H9 (cell line): ENCODE measurements around the gene OBSL1. TPM values are rescaled to one million over a fixed set of nuclear protein-coding genes. Genes with fewer than 3 reads are reported as not detected.

Experiments
- DNase-seq: peaks from one replicate; pipeline ENCODE4 v3.0.0-alpha.2; 2017
- H2AFZ ChIP-seq: one replicate; pipeline ENCODE4 v1.6.1; 2013; ENCODE audit warnings: mild to moderate bottlenecking, low read length, control low read depth, moderate library complexity
- H2AK5ac ChIP-seq: 2 replicates; pipeline ENCODE4 v1.6.1; 2013; ENCODE audit warnings: low read length, control low read depth, mixed read lengths; ENCODE audit not compliant: insufficient read length
- H2BK120ac ChIP-seq: one replicate; pipeline ENCODE4 v1.6.1; 2013; ENCODE audit warnings: low read depth, mild to moderate bottlenecking, low read length, control low read depth, inconsistent platforms; ENCODE audit not compliant: poor library complexity, severe bottlenecking
- H2BK12ac ChIP-seq: 2 replicates; pipeline ENCODE4 v1.6.1; 2013; ENCODE audit warnings: low read length, control low read depth, mixed read lengths, low read depth; ENCODE audit not compliant: insufficient read length
- H2BK15ac ChIP-seq: 2 replicates; pipeline ENCODE4 v1.6.1; 2013; ENCODE audit warnings: low read depth, low read length, control low read depth
- H2BK20ac ChIP-seq: one replicate; pipeline ENCODE4 v1.6.1; 2013; ENCODE audit warnings: low read depth, mild to moderate bottlenecking, low read length, control low read depth, inconsistent platforms; ENCODE audit not compliant: poor library complexity, severe bottlenecking
- H2BK5ac ChIP-seq: 2 replicates; pipeline ENCODE4 v1.6.1; 2013; ENCODE audit warnings: low read length, control low read depth, mixed read lengths; ENCODE audit not compliant: insufficient read length
- H3K14ac ChIP-seq: 2 replicates; pipeline ENCODE4 v1.6.1; 2013; ENCODE audit warnings: low read length, control low read depth; ENCODE audit not compliant: insufficient read depth
- H3K18ac ChIP-seq: 2 replicates; pipeline ENCODE4 v1.6.1; 2013; ENCODE audit warnings: low read depth, mild to moderate bottlenecking, mixed read lengths, low read length, control low read depth; ENCODE audit not compliant: insufficient read length
- H3K23ac ChIP-seq: 2 replicates; pipeline ENCODE4 v1.6.1; 2013; ENCODE audit warnings: low read length, control low read depth, mixed read lengths, low read depth; ENCODE audit not compliant: insufficient read length
- H3K23me2 ChIP-seq: 2 replicates; pipeline ENCODE4 v1.6.1; 2013; ENCODE audit warnings: low read depth, mild to moderate bottlenecking, mixed read lengths, low read length, control low read depth; ENCODE audit not compliant: insufficient read length, poor library complexity, severe bottlenecking
- H3K27ac ChIP-seq: 2 replicates; pipeline ENCODE4 v1.5.1; 2013; ENCODE audit warnings: low read length, control low read depth, mixed read lengths, low read depth; ENCODE audit not compliant: insufficient read length
- H3K27me3 ChIP-seq: 2 replicates; pipeline ENCODE4 v1.6.1; 2013; ENCODE audit warnings: low read length, control low read depth, inconsistent platforms; ENCODE audit not compliant: insufficient read depth
- H3K4ac ChIP-seq: 2 replicates; pipeline ENCODE4 v1.6.1; 2013; ENCODE audit warnings: low read depth, mild to moderate bottlenecking, control low read depth, inconsistent platforms, low read length, moderate library complexity
- H3K4me1 ChIP-seq: 2 replicates; pipeline ENCODE4 v1.6.1; 2013; ENCODE audit warnings: low read length, control low read depth, inconsistent platforms; ENCODE audit not compliant: insufficient read depth
- H3K4me2 ChIP-seq: 2 replicates; pipeline ENCODE4 v1.6.1; 2013; ENCODE audit warnings: low read length, control low read depth, mixed read lengths; ENCODE audit not compliant: insufficient read length, insufficient read depth
- H3K56ac ChIP-seq: 2 replicates; pipeline ENCODE4 v1.6.1; 2013; ENCODE audit warnings: low read depth, mild to moderate bottlenecking, mixed read lengths, low read length, control low read depth; ENCODE audit not compliant: insufficient read length
- H3K79me1 ChIP-seq: 2 replicates; pipeline ENCODE4 v1.6.1; 2013; ENCODE audit warnings: low read depth, mild to moderate bottlenecking, moderate library complexity, low read length, control low read depth, inconsistent platforms; ENCODE audit not compliant: insufficient read depth, poor library complexity, severe bottlenecking
- H3K79me2 ChIP-seq: 2 replicates; pipeline ENCODE4 v1.6.1; 2013; ENCODE audit warnings: low read length, control low read depth, inconsistent platforms; ENCODE audit not compliant: insufficient read depth
- H3K9ac ChIP-seq: 2 replicates; pipeline ENCODE4 v1.6.1; 2013; ENCODE audit warnings: low read length, control low read depth, mixed read lengths; ENCODE audit not compliant: insufficient read length; ENCODE audit errors: extremely low read depth
- H3K9me3 ChIP-seq: one replicate; pipeline ENCODE4 v1.6.1; 2013; ENCODE audit warnings: low read depth, low read length, inconsistent platforms; ENCODE audit not compliant: control insufficient read depth
- H3T11ph ChIP-seq: one replicate; pipeline ENCODE4 v1.6.1; 2013; ENCODE audit warnings: mild to moderate bottlenecking, low read length, control low read depth, inconsistent platforms
- H4K20me1 ChIP-seq: one replicate; pipeline ENCODE4 v1.6.1; 2013; ENCODE audit not compliant: control insufficient read depth, insufficient read length, insufficient read depth
- H4K5ac ChIP-seq: 2 replicates; pipeline ENCODE4 v1.6.1; 2013; ENCODE audit warnings: low read depth, mild to moderate bottlenecking, mixed read lengths, low read length, control low read depth; ENCODE audit not compliant: insufficient read length
- H4K8ac ChIP-seq: replicated peaks from 2 replicates; pipeline ENCODE4 v1.6.1; 2013; ENCODE audit warnings: low read length, control low read depth, mixed read lengths, low read depth; ENCODE audit not compliant: insufficient read length
- H4K91ac ChIP-seq: 2 replicates; pipeline ENCODE4 v1.6.1; 2013; ENCODE audit warnings: low read depth, mild to moderate bottlenecking, moderate library complexity, mixed read lengths, low read length, control low read depth; ENCODE audit not compliant: insufficient read length
- H3K27ac Mint-ChIP-seq, 3 experiments: 2 replicates in 2 of 3; 3 replicates in 1 of 3; pipeline ENCODE4 v1.8.0; 2020 to 2021; ENCODE audit warnings: mixed read lengths in 3 of 3, mild to moderate bottlenecking in 1 of 3, moderate library complexity in 1 of 3
- H3K27me3 Mint-ChIP-seq: 2 replicates; pipeline ENCODE4 v1.8.0; 2021; ENCODE audit warnings: low read depth, mild to moderate bottlenecking, moderate library complexity, mixed read lengths
- H3K36me3 Mint-ChIP-seq, 3 experiments: 2 replicates in 2 of 3; 3 replicates in 1 of 3; pipeline ENCODE4 v1.8.0; 2020 to 2021; ENCODE audit warnings: low read depth in 3 of 3, mixed read lengths in 3 of 3; ENCODE audit not compliant: insufficient read depth in 1 of 3
- H3K4me1 Mint-ChIP-seq, 2 experiments: 2 replicates each; pipeline ENCODE4 v1.8.0; 2020; ENCODE audit warnings: mixed read lengths in 2 of 2
- H3K4me3 Mint-ChIP-seq, 2 experiments: 2 replicates in 1 of 2; 3 replicates in 1 of 2; pipeline ENCODE4 v1.8.0; 2020 to 2021; ENCODE audit warnings: mild to moderate bottlenecking in 2 of 2, mixed read lengths in 2 of 2, moderate library complexity in 1 of 2
- H3K9me3 Mint-ChIP-seq, 2 experiments: 2 replicates in 1 of 2; 3 replicates in 1 of 2; pipeline ENCODE4 v1.8.0; 2020; ENCODE audit warnings: mild to moderate bottlenecking in 2 of 2, mixed read lengths in 2 of 2, moderate library complexity in 1 of 2
- WGBS: extraction: QIAGEN DNeasy Blood & Tissue Kit; methylation state at CpG from one replicate; pipeline ENCODE4 v1.1.7; 2013; ENCODE audit warnings: missing lambda C conversion rate, low lambda C conversion rate, mixed read lengths; ENCODE audit not compliant: insufficient read length; ENCODE audit errors: extremely low coverage; 5-methylcytosine and 5-hydroxymethylcytosine counted together
- total RNA-seq: library from RNA; stranded (reverse); gene quantifications from 2 replicates; pipeline ENCODE4 v1.2.1, GENCODE V29; 2021
- TF ChIP-seq, protein P1 (sequence below): fragments of 200-600 bp; sonication (generic); conservative IDR thresholded peaks from 3 replicates; pipeline ENCODE4 v1.8.0; 2021; ENCODE audit warnings: antibody characterized with exemption, mild to moderate bottlenecking

Gene OBSL1
- total RNA-seq, 1 experiment from 2014 or later = 140 TPM

GRCh38 chr2:219573166-219573565 is 1.8 kb upstream of the OBSL1 start:
- H3K9me3 ChIP-seq = no peaks in the 10 kb centered on the region
- peaks cover 48 to 63% of the 10 kb centered on the region in 2 experiments for H3K4me1 Mint-ChIP-seq
- H4K8ac ChIP-seq = no peak overlapping the region
- H2BK5ac ChIP-seq = no peak overlapping the region
- H3K36me3 Mint-ChIP-seq = peaks cover 15 to 18% (median 17%) of the 10 kb centered on the region in 3 experiments
- no peaks in the 10 kb centered on the region for H4K20me1 ChIP-seq
- peaks cover 7% of the 10 kb centered on the region for H3K23me2 ChIP-seq
- H3K27ac ChIP-seq = no peak overlapping the region
- peaks cover 20% of the 10 kb centered on the region for H3K27me3 Mint-ChIP-seq
- no CpG with 5 or more reads among the region's 5 CpGs for WGBS
- no peak overlapping the region for H4K5ac ChIP-seq
- no peak for DNase-seq
- no peak overlapping the region for H2BK15ac ChIP-seq
- H3K9ac ChIP-seq = no peak overlapping the region
- H3K27ac Mint-ChIP-seq = no peak overlapping the region
- no peak overlapping the region for H3K4ac ChIP-seq
- H3T11ph ChIP-seq = no peak overlapping the region
- no peak overlapping the region for H2AK5ac ChIP-seq
- no peak overlapping the region for H3K18ac ChIP-seq
- H3K4me3 Mint-ChIP-seq = peak overlapping the region in 1 of 2 experiments; percentile 39; a peak in 2 of 5 replicates
- H2BK20ac ChIP-seq = no peak overlapping the region
- H3K79me2 ChIP-seq = no peaks in the 10 kb centered on the region
- no peak overlapping the region for H2BK120ac ChIP-seq
- H3K14ac ChIP-seq = no peak overlapping the region
- no peak overlapping the region for H2AFZ ChIP-seq
- H2BK12ac ChIP-seq = no peak overlapping the region
- no peak overlapping the region for H4K91ac ChIP-seq
- no peak overlapping the region for H3K4me2 ChIP-seq
- no peaks in the 10 kb centered on the region for H3K79me1 ChIP-seq
- no peaks in the 10 kb centered on the region; a peak in 1 of 5 replicates for H3K9me3 Mint-ChIP-seq
- TF ChIP-seq, protein P1, sequence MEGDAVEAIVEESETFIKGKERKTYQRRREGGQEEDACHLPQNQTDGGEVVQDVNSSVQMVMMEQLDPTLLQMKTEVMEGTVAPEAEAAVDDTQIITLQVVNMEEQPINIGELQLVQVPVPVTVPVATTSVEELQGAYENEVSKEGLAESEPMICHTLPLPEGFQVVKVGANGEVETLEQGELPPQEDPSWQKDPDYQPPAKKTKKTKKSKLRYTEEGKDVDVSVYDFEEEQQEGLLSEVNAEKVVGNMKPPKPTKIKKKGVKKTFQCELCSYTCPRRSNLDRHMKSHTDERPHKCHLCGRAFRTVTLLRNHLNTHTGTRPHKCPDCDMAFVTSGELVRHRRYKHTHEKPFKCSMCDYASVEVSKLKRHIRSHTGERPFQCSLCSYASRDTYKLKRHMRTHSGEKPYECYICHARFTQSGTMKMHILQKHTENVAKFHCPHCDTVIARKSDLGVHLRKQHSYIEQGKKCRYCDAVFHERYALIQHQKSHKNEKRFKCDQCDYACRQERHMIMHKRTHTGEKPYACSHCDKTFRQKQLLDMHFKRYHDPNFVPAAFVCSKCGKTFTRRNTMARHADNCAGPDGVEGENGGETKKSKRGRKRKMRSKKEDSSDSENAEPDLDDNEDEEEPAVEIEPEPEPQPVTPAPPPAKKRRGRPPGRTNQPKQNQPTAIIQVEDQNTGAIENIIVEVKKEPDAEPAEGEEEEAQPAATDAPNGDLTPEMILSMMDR = no peak
- no peak overlapping the region for H3K23ac ChIP-seq
- H3K27me3 ChIP-seq = no peaks in the 10 kb centered on the region; the same call in 1 of the 2 replicates
- no peak overlapping the region for H3K56ac ChIP-seq
- H3K4me1 ChIP-seq = peaks cover 5% of the 10 kb centered on the region; the same call in 1 of the 2 replicates
